Measurements from ENCODE around the gene MCRIP1.

Gene MCRIP1

GRCh38 chr17:81867170-81867990 lies 34.3 kb upstream of the MCRIP1 start:
- Histone ChIP-seq H3K4me3 (ENCODE audit: low read length) (no peak overlapping the region), H3K9ac (ENCODE audit: low read length) (no peak overlapping the region), H3K79me2 (ENCODE audit: low read length) (peaks cover 57% of the 10 kb centered on the region), H2AFZ (ENCODE audit: low read depth, low read length) (no peak overlapping the region), H3K27me3 (ENCODE audit: low read depth, low read length) (no peaks in the 10 kb centered on the region), H3K4me2 (ENCODE audit: low read length) (no peak overlapping the region), H3K9me3 (ENCODE audit: insufficient read depth, low read length) (no peaks in the 10 kb centered on the region), H3K27ac (ENCODE audit: low read length) (peak overlapping the region; percentile 52), H4K20me1 (ENCODE audit: insufficient read depth, low read length) (peaks cover 25% of the 10 kb centered on the region), H3K36me3 (replicated peaks; ENCODE audit: low read depth, low read length) (peaks cover 41% of the 10 kb centered on the region), H3K4me1 (ENCODE audit: low read length) (peaks cover 31% of the 10 kb centered on the region)
- TF ChIP-seq CTCF (IDR thresholded peaks at IDR 0.05; ENCODE audit: low read depth, low read length) = no peak

- peaks cover 57% of the 10 kb centered on the region for H3K79me2 ChIP-seq (ENCODE audit: low read length)
- peak overlapping the region; percentile 52 for H3K27ac ChIP-seq (ENCODE audit: low read length)
- no peak overlapping the region for H3K4me2 ChIP-seq (ENCODE audit: low read length)
- H3K27me3 ChIP-seq (ENCODE audit: low read depth, low read length) = no peaks in the 10 kb centered on the region
- H3K36me3 ChIP-seq (replicated peaks; ENCODE audit: low read depth, low read length) = peaks cover 41% of the 10 kb centered on the region
- TF ChIP-seq CTCF (IDR thresholded peaks at IDR 0.05; ENCODE audit: low read depth, low read length) = no peak
- no peak for TF ChIP-seq EZH2phosphoT487 (IDR thresholded peaks at IDR 0.05; ENCODE audit: low read depth)
- peaks cover 28% of the 10 kb centered on the region for H3K4me1 ChIP-seq (ENCODE audit: low read length)
- no peaks in the 10 kb centered on the region for H3K9me3 ChIP-seq (ENCODE audit: insufficient read depth, low read length)
- H4K20me1 ChIP-seq (ENCODE audit: insufficient read depth, low read length) = peaks cover 25% of the 10 kb centered on the region
- no peak overlapping the region for H2AFZ ChIP-seq (ENCODE audit: low read depth, low read length)
- H3K4me3 ChIP-seq (ENCODE audit: low read length) = no peak overlapping the region
- no peak overlapping the region for H3K9ac ChIP-seq (ENCODE audit: low read length)
These were observed 33.5 kb upstream of the MCRIP1 start for GRCh38 chr17:81866440-81867169.

- no peak overlapping the region for H3K9ac ChIP-seq (ENCODE audit: low read length)
- H3K4me3 ChIP-seq (ENCODE audit: low read length) = no peak overlapping the region
- H3K79me2 ChIP-seq (ENCODE audit: low read length) = peaks cover 57% of the 10 kb centered on the region
- H4K20me1 ChIP-seq (ENCODE audit: insufficient read depth, low read length) = peaks cover 25% of the 10 kb centered on the region
- H3K27ac ChIP-seq (ENCODE audit: low read length) = no peak overlapping the region
- peaks cover 41% of the 10 kb centered on the region for H3K36me3 ChIP-seq (replicated peaks; ENCODE audit: low read depth, low read length)
- H3K9me3 ChIP-seq (ENCODE audit: insufficient read depth, low read length) = no peaks in the 10 kb centered on the region
- no peaks in the 10 kb centered on the region for H3K27me3 ChIP-seq (ENCODE audit: low read depth, low read length)
- TF ChIP-seq CTCF (IDR thresholded peaks at IDR 0.05; ENCODE audit: low read depth, low read length) = no peak
- no peak overlapping the region for H2AFZ ChIP-seq (ENCODE audit: low read depth, low read length)
- H3K4me1 ChIP-seq (ENCODE audit: low read length) = peaks cover 28% of the 10 kb centered on the region
- H3K4me2 ChIP-seq (ENCODE audit: low read length) = no peak overlapping the region
These were observed 32.8 kb upstream of the MCRIP1 start for GRCh38 chr17:81865733-81866439.

- Histone ChIP-seq H3K4me1 (ENCODE audit: low read length) (peaks cover 28% of the 10 kb centered on the region), H3K9me3 (ENCODE audit: insufficient read depth, low read length) (no peaks in the 10 kb centered on the region), H4K20me1 (ENCODE audit: insufficient read depth, low read length) (peaks cover 25% of the 10 kb centered on the region), H3K36me3 (replicated peaks; ENCODE audit: low read depth, low read length) (peaks cover 39% of the 10 kb centered on the region), H3K4me3 (ENCODE audit: low read length) (no peak overlapping the region), H3K27ac (ENCODE audit: low read length) (no peak overlapping the region), H2AFZ (ENCODE audit: low read depth, low read length) (no peak overlapping the region), H3K9ac (ENCODE audit: low read length) (no peak overlapping the region), H3K4me2 (ENCODE audit: low read length) (no peak overlapping the region), H3K79me2 (ENCODE audit: low read length) (peaks cover 52% of the 10 kb centered on the region), H3K27me3 (ENCODE audit: low read depth, low read length) (no peaks in the 10 kb centered on the region)
- TF ChIP-seq EZH2phosphoT487 (IDR thresholded peaks at IDR 0.05; ENCODE audit: low read depth) (no peak), CTCF (IDR thresholded peaks at IDR 0.05; ENCODE audit: low read depth, low read length) (no peak)
These were observed 32.3 kb upstream of the MCRIP1 start for GRCh38 chr17:81865358-81865732.

Measured in OCI-LY3 (cell line).